ENCODE measurements around the gene LILRB1. TPM values are rescaled to one million over a fixed set of nuclear protein-coding genes. Genes with fewer than 3 reads are reported as not detected.

Gene LILRB1
- total and polyA plus RNA-seq, 9 of the 15 experiments (the other 6 are each of a cell fraction or from before 2014, with no cell fraction given): not detected

DNA sequence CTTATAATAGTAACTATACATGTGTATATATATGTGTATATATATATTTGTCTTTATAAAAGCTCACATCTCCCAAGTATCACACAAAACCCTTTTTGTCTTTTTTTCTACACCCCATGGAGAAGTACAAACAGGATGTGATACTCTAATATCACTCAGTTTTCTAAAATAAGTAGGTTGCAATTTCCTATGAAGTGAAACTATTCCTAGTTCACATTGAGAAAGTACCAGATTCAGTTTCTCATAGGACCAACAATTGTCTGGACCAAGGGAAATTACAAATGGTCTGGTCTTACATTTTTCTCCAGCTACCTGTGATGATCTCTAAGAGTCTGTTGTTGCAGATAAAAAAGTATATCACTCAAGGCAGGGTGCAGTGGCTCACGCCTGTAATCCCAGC is 17.9 kb upstream of the LILRB1 start:
- Histone ChIP-seq H2AFZ (ENCODE audit: low read depth, low read length) (no peak overlapping the region), H3K4me2 (ENCODE audit: insufficient read depth, low read length) (no peak overlapping the region), H3K9ac (ENCODE audit: insufficient read depth in 1 of 2, low read depth in 2 of 2, low read length in 2 of 2) (no peak overlapping the region), H3K79me2 (ENCODE audit: control insufficient read depth, insufficient read depth, low read length) (no peaks in the 10 kb centered on the region), H3K27ac (ENCODE audit: extremely low read depth, low read depth, low read length) (no peak overlapping the region), H3K36me3 (ENCODE audit: control insufficient read depth, insufficient read depth, low read length) (no peaks in the 10 kb centered on the region), H4K20me1 (replicated peaks; ENCODE audit: control insufficient read depth, insufficient read depth, low read length) (no peaks in the 10 kb centered on the region; the same call in none of the 2 replicates), H3K27me3 (ENCODE audit: control insufficient read depth in 2 of 2, insufficient read depth in 2 of 2, low read length in 2 of 2) (peaks cover 16 to 23% of the 10 kb centered on the region in 2 experiments; a peak in 4 of 5 replicates), H3K9me1 (ENCODE audit: control insufficient read depth, insufficient read depth, low read length) (no peaks in the 10 kb centered on the region), H3K4me3 (no peak overlapping the region), H3K9me3 (replicated peaks; ENCODE audit: control insufficient read depth, insufficient read depth, low read depth, low read length) (no peaks in the 10 kb centered on the region), H3K4me1 (replicated peaks in 1 of 2; ENCODE audit: control insufficient read depth in 2 of 2, insufficient read depth in 2 of 2, low read length in 2 of 2) (no peaks in the 10 kb centered on the region)
- FAIRE-seq (no peak), ATAC-seq (no peak), DNase-seq (ENCODE audit: extremely low read depth in 1 of 4, low spot score in 3 of 4) (no peak)
- no TSS peak for BruUV-seq (replicated peaks)
- in situ Hi-C loops (cut with MboI) (no loop called here), intact Hi-C loops (cut with micrococcal nuclease) (no loop called here)
- ChIA-PET POLR2A (no interaction called here), CTCF (ENCODE audit: low intra/inter-chr PET ratio) (no interaction called here)
- WGBS (ENCODE audit: insufficient coverage, low coverage, missing lambda C conversion rate): 0% methylated on average over 1 of the region's 1 CpG
- TF ChIP-seq PHB (CRISPR knock-in tag; IDR thresholded peaks at IDR 0.05) (no peak), ATF7 (IDR thresholded peaks at IDR 0.05) (no peak), BRF1 (IDR thresholded peaks at IDR 0.05; ENCODE audit: borderline replicate concordance, extremely low read depth, insufficient read length) (no peak), SIRT6 (IDR thresholded peaks at IDR 0.05; ENCODE audit: low read depth, low read length) (no peak), CBX1 (IDR thresholded peaks at IDR 0.05; ENCODE audit: low read depth) (no peak), HNRNPLL (IDR thresholded peaks at IDR 0.05; ENCODE audit: low read depth, low read length, poor library complexity, severe bottlenecking) (no peak), RAD51 (IDR thresholded peaks at IDR 0.05; ENCODE audit: borderline replicate concordance, low read depth) (no peak), KLF13 (tag; IDR thresholded peaks at IDR 0.05; ENCODE audit: borderline replicate concordance, low read depth) (no peak), ATF2 (CRISPR knock-in tag; IDR thresholded peaks at IDR 0.05) (no peak), ZSCAN32 (CRISPR knock-in tag; IDR thresholded peaks at IDR 0.05) (no peak), STAT5B (CRISPR knock-in tag; IDR thresholded peaks at IDR 0.05) (no peak)
- TF ChIP-seq, protein P1, sequence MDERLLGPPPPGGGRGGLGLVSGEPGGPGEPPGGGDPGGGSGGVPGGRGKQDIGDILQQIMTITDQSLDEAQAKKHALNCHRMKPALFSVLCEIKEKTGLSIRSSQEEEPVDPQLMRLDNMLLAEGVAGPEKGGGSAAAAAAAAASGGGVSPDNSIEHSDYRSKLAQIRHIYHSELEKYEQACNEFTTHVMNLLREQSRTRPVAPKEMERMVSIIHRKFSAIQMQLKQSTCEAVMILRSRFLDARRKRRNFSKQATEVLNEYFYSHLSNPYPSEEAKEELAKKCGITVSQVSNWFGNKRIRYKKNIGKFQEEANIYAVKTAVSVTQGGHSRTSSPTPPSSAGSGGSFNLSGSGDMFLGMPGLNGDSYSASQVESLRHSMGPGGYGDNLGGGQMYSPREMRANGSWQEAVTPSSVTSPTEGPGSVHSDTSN (CRISPR knock-in tag; IDR thresholded peaks at IDR 0.05; ENCODE audit: low read depth): no peak
- TF ChIP-seq, protein P1 (tag; conservative IDR thresholded peaks at IDR 0.05; ENCODE audit: low read depth): no peak
